ENCODE results near the gene DKC1.
"Not testable (repeated sequence)": the region's sequence is repeated elsewhere in the genome, so short reads cannot be mapped to it uniquely, and the experiment has no call there.

The DKC1 gene

GRCh38 chrX:154817048-154817618 lies 54.5 kb downstream of the DKC1 start:
- H3K27ac ChIP-seq (ENCODE audit: insufficient read depth, low read depth, low read length, poor library complexity, severe bottlenecking); H3K4me1 ChIP-seq (ENCODE audit: control insufficient read depth, insufficient read depth, low read length); H3K36me3 ChIP-seq (ENCODE audit: control insufficient read depth, insufficient read depth, low read length); H3K9me3 ChIP-seq (ENCODE audit: control insufficient read depth, low read length); H3K4me3 ChIP-seq (ENCODE audit: insufficient read depth, low read depth, low read length); H3K27me3 ChIP-seq (ENCODE audit: control insufficient read depth, insufficient read depth, low read length, poor library complexity, severe bottlenecking): not testable (repeated sequence)
- 95 to 96% methylated on average over 19 of the region's 19 CpGs for WGBS, 2 experiments

DNA sequence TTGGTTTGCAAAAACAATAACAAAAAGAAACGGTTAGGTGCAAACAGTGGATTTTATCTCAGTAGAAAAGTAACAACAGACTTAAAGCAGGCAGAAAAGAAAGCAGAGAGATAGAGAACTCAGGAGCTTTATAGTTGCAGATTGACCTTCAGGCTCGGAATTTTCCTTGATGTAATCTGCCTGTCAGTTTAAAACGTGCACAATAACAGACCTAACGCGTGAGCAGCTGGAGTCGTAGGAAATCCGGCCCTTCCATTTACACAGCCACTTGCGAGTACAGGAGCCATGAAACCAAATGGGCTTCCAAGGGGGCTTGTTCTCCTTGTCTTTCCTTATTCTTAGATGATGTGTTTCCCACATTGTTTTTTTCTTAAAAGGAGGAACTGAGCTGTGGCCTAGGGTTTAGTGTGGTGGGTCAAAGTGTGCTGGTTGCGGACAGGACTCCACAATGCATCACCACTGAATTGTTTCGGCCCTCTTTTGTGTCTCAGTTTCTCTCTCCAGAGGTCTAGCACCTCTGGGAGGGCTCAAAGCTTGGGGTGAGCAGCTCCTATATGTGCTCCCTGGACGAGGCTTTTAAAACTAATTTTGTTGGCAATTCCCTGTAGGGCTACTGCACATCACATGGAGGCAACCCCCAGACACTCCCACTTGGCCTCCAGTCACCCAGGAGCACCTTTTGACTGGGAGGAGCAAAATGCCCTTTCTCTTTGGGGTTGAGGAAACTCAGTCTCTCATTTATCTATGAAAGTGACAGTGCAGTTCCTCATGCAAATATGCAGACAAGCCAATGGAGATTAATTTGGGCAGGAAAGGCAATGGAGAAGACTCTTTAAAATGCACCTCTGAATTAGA lies 56.5 kb downstream of the DKC1 start:
- H3K27ac ChIP-seq (ENCODE audit: insufficient read depth, low read depth, low read length, poor library complexity, severe bottlenecking): no peak overlapping the region
- no peaks in the 10 kb centered on the region for H3K36me3 ChIP-seq (ENCODE audit: control insufficient read depth, insufficient read depth, low read length)
- no peaks in the 10 kb centered on the region for H3K4me1 ChIP-seq (ENCODE audit: control insufficient read depth, insufficient read depth, low read length)
- no peaks in the 10 kb centered on the region for H3K27me3 ChIP-seq (ENCODE audit: control insufficient read depth, insufficient read depth, low read length, poor library complexity, severe bottlenecking)
- no peaks in the 10 kb centered on the region for H3K9me3 ChIP-seq (ENCODE audit: control insufficient read depth, low read length)
- 85 to 90% methylated on average over 11 of the region's 11 CpGs for WGBS, 2 experiments
- H3K4me3 ChIP-seq (ENCODE audit: insufficient read depth, low read depth, low read length): no peak overlapping the region

DNA sequence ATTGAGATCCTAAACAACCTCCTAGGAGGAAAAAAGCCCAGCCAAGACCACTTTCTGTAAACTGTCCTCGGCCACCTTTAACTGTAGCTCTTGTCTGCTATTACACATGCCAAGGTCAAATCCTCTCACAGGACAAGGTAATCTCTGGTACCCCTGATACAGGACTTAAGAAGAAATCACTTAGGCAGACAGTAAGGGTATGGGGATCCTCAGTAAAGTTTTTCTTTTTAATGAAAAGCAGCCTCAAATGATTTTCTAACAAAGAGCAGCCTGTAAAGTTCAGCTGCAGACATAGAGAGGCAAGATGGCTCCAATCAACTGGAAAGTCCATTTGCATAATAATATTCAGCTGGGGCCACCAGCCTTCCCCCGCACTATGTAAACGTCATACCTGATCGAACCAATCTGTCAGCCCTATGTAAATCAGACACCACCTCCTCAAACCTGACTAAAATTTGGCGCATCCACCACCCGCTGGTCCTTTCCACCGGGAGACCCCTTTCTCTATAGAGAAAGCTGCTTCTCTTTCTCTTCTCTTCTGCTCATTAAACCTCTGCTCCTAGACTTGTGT lies 57.2 kb downstream of the DKC1 start:
- H3K4me3 ChIP-seq (ENCODE audit: insufficient read depth, low read depth, low read length): no peak overlapping the region
- no peak overlapping the region for H3K27ac ChIP-seq (ENCODE audit: insufficient read depth, low read depth, low read length, poor library complexity, severe bottlenecking)
- H3K27me3 ChIP-seq (ENCODE audit: control insufficient read depth, insufficient read depth, low read length, poor library complexity, severe bottlenecking): no peaks in the 10 kb centered on the region
- WGBS, 2 experiments: 63 to 67% methylated on average over 6 to 7 of the region's 7 CpGs
- no peaks in the 10 kb centered on the region for H3K9me3 ChIP-seq (ENCODE audit: control insufficient read depth, low read length)
- no peaks in the 10 kb centered on the region for H3K4me1 ChIP-seq (ENCODE audit: control insufficient read depth, insufficient read depth, low read length)
- no peaks in the 10 kb centered on the region for H3K36me3 ChIP-seq (ENCODE audit: control insufficient read depth, insufficient read depth, low read length)

GRCh38 chrX:154821523-154821922 lies 58.9 kb downstream of the DKC1 start:
- no peak overlapping the region for H3K4me3 ChIP-seq (ENCODE audit: insufficient read depth, low read depth, low read length)
- H3K4me1 ChIP-seq (ENCODE audit: control insufficient read depth, insufficient read depth, low read length): no peaks in the 10 kb centered on the region
- H3K27ac ChIP-seq (ENCODE audit: insufficient read depth, low read depth, low read length, poor library complexity, severe bottlenecking): no peak overlapping the region
- no peaks in the 10 kb centered on the region for H3K27me3 ChIP-seq (ENCODE audit: control insufficient read depth, insufficient read depth, low read length, poor library complexity, severe bottlenecking)
- no peaks in the 10 kb centered on the region for H3K9me3 ChIP-seq (ENCODE audit: control insufficient read depth, low read length)
- no peaks in the 10 kb centered on the region for H3K36me3 ChIP-seq (ENCODE audit: control insufficient read depth, insufficient read depth, low read length)

- WGBS, 2 experiments: 58 to 59% methylated on average over 3 of the region's 3 CpGs
- Histone ChIP-seq H3K36me3 (ENCODE audit: control insufficient read depth, insufficient read depth, low read length) (no peaks in the 10 kb centered on the region), H3K9me3 (ENCODE audit: control insufficient read depth, low read length) (no peaks in the 10 kb centered on the region), H3K27ac (ENCODE audit: insufficient read depth, low read depth, low read length, poor library complexity, severe bottlenecking) (no peak overlapping the region), H3K4me3 (ENCODE audit: insufficient read depth, low read depth, low read length) (no peak overlapping the region), H3K4me1 (ENCODE audit: control insufficient read depth, insufficient read depth, low read length) (no peaks in the 10 kb centered on the region), H3K27me3 (ENCODE audit: control insufficient read depth, insufficient read depth, low read length, poor library complexity, severe bottlenecking) (no peaks in the 10 kb centered on the region)
Observed at GRCh38 chrX:154822029-154822428, 59.4 kb downstream of the DKC1 start.

DNA sequence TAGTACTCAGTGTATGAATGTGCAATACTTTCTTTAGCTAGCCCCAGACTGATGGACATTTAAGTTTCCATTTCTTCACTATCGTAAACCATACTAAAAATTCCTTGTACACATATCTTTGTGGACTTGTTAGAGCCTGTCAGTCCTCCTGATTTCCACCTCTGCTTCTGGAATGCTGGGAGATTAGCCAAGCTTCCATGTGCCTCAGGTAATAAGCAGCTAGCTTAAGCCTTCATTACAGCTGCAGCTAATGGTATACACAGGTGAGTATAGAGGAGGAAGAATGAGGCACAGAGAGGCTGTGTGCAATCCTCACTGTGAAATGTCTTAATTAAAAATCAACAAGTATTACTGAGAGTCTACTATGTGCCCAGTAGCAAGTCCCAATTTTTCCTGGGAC lies 62.0 kb downstream of the DKC1 start:
- no peaks in the 10 kb centered on the region for H3K4me1 ChIP-seq (ENCODE audit: control insufficient read depth, insufficient read depth, low read length)
- H3K9me3 ChIP-seq (ENCODE audit: control insufficient read depth, low read length): no peaks in the 10 kb centered on the region
- no peak overlapping the region for H3K27ac ChIP-seq (ENCODE audit: insufficient read depth, low read depth, low read length, poor library complexity, severe bottlenecking)
- no peaks in the 10 kb centered on the region for H3K27me3 ChIP-seq (ENCODE audit: control insufficient read depth, insufficient read depth, low read length, poor library complexity, severe bottlenecking)
- no peak overlapping the region for H3K4me3 ChIP-seq (ENCODE audit: insufficient read depth, low read depth, low read length)
- WGBS, 2 experiments: 80 to 100% methylated on average over 1 of the region's 1 CpG
- no peaks in the 10 kb centered on the region for H3K36me3 ChIP-seq (ENCODE audit: control insufficient read depth, insufficient read depth, low read length)

- no CpG with 5 or more reads among the region's 3 CpGs for WGBS, 2 experiments
- not testable (repeated sequence) for H3K9me3 ChIP-seq (ENCODE audit: control insufficient read depth, low read length); H3K4me1 ChIP-seq (ENCODE audit: control insufficient read depth, insufficient read depth, low read length); H3K36me3 ChIP-seq (ENCODE audit: control insufficient read depth, insufficient read depth, low read length); H3K27ac ChIP-seq (ENCODE audit: insufficient read depth, low read depth, low read length, poor library complexity, severe bottlenecking); H3K4me3 ChIP-seq (ENCODE audit: insufficient read depth, low read depth, low read length); H3K27me3 ChIP-seq (ENCODE audit: control insufficient read depth, insufficient read depth, low read length, poor library complexity, severe bottlenecking)
Observed at GRCh38 chrX:154825586-154825985, 62.9 kb downstream of the DKC1 start.
